NOMO-1 treated with dmso at 0.1 percent for 144 hours (cell line): ENCODE data around the gene DPYSL4.

Experiments used
- DNase-seq: peaks from one replicate; lab custom pipeline; 2025; ENCODE audit not compliant: unreplicated experiment; lab: John Stamatoyannopoulos, UW

DPYSL4 gene

DNA sequence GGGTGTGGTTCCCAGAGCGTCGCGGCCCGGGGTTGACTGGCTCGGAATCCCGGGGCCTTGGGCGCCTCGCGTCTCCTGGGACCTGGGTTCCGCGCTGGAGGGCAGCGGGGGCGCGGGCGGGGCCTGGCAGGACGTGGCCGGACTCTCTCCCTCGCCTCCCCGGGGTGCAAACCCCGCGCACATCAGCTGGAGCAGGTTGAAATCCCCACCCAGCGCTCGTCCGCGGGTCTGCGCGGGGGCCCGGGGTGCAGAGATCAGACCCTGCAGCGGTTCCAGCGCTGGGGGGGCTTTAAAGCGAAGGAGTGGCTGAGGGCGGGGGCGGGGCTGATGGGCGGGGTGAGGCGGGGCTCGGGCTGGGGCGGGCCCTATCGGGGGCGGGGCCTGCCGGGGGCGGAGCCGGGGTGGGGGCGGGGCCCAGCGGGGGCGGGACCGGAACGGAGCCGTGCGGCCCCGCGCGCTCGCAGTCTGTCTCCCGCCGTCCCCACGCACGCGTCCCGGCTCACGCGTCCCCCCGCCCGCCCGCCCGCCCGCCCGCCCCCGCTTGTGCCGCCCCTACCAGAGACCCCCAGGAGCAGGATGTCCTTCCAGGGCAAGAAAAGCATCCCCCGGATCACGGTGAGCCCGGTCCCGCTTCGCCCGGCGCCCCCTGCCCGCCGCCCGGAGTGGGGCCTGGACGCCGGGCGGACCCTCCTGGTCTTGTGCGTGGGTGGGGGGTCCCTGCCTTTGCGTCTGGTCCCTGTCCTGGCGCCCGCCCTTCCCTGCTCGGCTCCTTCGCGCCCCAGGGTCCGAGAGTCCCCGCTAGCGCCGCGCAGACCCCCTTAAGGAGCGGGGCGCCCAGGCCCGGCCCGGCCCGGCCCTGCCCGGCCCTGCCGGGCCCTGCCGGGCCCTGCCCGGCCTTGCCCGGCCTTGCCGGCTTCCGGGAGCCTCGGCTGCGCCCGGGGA is at the start of gene DPYSL4:
Gene DPYSL4 (plus strand): TSS at position 461 of the 942 bp plus-strand sequence. CDS start 116 bp downstream, at position 577.
- no peak for DNase-seq

- no peak for DNase-seq
Measured at GRCh38 chr10:132137111-132138072, 49.4 kb upstream of the DPYSL4 start.

- no peak for DNase-seq
Measured at GRCh38 chr10:132138133-132138532, 48.6 kb upstream of the DPYSL4 start.

DNA sequence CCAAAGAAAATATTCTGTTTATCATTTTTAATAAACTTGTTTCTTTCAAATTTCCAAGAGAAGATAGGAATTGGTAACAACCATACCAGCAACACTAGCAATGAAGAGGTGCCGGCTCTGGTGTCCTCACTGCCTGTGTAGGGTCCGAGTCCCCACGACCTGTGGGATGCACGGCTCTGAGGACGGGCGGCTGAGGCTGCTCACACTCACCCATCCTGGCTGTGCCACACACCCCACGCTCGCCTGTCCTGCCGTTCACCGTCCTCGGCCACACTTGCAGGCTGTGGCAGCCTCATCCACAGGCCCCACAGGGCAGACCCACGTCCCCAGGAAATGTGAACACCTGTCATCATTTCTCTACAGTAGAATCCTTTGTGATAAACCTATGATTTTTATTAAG is 48.2 kb upstream of the DPYSL4 start:
- no peak for DNase-seq

GRCh38 chr10:132139526-132139925 is 47.2 kb upstream of the DPYSL4 start:
- no peak for DNase-seq

- no peak for DNase-seq
Measured at GRCh38 chr10:132140167-132140925, 46.4 kb upstream of the DPYSL4 start.

DNA sequence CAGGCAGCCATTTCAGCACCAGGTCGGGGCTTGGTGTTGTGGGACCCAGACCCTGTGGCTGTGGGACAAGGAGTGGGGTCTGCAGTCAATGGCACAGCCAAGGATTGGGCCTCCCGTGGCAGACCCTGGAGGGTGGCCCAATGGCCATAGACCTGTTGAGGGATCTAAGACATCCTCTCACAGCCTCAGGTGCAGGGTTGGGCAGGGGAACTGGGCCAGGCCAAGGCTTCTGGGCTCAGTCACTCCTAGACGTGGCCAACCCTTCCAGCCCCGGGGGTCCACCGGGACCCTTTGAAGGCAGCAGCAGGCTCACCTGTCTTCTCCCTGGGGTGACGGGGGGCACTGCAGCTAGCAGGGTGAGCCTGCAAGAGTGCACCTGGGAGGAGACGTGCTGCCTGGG is 45.7 kb upstream of the DPYSL4 start:
- no peak for DNase-seq

GRCh38 chr10:132141526-132142395 is 45.0 kb upstream of the DPYSL4 start:
- no peak for DNase-seq

DNA sequence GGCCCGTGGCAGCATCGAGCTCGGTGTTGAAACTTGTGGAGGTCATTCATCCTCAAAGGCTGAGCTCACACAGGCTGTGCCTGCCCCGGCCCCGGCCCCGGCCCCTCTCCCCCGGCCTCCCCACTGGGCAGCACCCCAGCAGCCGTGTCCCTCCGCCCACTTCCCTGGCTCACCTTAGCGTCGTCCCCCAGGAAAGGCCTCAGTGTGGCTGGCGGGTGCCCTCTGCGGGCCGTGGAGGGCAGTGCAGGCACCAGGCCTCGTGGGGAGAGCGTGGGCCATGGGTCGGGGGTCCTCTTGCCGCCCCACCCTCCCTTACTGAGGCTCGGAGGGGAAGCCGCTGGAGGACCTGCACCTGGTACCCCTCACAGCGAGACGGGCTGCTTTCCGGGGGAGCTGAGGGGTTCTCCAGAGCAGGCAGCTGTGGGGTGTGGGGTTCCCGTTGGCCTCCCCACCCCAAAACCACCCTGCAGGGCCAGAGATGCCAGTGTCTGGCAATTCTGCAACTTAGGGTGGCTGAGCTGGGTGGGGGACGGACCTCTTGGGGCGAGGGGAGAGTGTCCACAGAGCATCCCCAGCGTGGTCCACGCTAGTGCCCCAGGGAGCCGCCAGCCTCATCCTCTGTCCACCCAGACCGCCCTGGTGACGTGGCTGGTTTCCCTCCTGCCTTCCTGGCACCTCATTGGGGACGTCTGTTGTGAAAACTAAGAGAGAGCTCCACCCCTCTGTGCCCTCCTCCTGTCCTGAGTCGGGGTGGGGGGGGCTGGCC is 44.2 kb upstream of the DPYSL4 start:
- DNase-seq = no peak

DNA sequence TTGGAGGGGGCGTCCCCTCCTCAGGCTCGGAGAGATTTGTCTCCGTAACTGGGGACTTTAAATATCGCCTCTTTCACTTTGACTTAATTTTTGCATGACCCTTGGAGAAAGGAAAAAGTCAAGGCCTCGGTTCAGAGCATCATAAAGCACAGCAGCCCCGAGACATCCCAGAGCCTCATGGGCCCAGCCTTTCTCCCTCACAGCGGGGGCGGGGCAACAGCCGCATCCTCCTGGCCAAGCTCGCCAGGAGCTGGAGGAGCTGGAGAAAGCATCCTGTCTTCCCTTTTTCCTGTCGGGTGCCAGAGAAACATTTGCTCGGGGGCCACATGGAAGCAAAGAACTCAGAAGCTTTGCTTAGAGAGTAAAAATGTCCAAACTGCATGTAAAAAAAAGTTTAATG is 43.6 kb upstream of the DPYSL4 start:
- DNase-seq = no peak

DNA sequence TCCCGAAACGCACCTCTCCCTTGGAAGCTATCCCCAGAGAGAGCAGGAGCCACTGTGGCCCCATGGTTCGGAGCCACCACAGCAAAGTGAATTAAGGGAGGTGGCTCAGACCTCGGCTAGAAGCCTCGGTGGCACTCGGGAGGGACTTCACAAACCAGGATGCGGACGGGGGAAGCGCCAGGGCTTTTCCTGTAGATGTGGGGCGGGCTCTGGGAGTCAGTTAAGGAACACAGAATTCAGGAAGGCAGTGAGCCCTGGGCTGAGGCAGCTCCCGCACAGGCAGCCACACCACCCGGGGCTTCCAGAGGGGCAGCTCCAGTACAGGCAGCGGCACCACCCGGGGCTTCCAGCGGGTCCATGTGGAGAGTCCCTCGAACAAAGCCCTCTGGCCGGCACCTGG is 42.7 kb upstream of the DPYSL4 start:
- DNase-seq = no peak

DNA sequence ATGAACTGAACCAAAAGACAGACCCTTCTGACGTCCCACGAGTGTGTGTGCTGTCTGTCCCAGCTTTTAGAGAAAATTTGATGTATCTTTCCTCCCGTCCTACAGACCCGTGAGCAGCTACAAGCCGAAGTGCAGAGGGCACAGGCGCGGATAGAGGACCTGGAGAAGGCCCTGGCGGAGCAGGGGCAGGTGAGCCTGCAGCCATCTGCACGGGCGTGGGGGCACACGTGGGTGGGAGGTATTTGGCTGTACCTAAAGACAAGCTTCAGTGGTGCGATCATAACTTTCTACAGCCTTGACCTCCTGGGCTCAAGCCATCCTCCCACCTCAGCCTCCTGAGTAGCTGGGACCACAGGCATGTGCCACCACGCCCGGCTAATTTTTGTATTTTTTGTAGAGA is 41.7 kb upstream of the DPYSL4 start:
- no peak for DNase-seq

GRCh38 chr10:132145521-132146185 is 41.1 kb upstream of the DPYSL4 start:
- no peak for DNase-seq

DNA sequence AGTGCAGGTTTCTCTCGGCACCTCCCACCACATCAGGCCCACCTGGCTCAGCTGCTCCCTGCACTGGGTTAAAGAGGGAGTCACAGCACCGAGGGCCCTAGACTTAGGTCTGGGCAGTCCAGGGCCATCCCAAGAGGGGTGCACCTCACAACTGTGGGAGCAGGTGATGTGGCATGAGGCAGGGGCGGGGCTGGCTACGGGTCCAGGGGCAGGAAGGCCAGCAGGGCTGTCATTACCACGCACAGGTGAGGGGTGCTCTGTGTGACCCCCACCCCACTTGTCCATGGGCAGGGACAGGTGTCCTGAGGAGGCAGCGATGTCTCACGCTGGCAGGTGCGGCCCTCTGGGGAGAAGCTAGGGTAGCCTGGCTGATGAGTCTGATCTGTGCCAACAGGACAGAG is 40.5 kb upstream of the DPYSL4 start:
- no peak for DNase-seq

DNA sequence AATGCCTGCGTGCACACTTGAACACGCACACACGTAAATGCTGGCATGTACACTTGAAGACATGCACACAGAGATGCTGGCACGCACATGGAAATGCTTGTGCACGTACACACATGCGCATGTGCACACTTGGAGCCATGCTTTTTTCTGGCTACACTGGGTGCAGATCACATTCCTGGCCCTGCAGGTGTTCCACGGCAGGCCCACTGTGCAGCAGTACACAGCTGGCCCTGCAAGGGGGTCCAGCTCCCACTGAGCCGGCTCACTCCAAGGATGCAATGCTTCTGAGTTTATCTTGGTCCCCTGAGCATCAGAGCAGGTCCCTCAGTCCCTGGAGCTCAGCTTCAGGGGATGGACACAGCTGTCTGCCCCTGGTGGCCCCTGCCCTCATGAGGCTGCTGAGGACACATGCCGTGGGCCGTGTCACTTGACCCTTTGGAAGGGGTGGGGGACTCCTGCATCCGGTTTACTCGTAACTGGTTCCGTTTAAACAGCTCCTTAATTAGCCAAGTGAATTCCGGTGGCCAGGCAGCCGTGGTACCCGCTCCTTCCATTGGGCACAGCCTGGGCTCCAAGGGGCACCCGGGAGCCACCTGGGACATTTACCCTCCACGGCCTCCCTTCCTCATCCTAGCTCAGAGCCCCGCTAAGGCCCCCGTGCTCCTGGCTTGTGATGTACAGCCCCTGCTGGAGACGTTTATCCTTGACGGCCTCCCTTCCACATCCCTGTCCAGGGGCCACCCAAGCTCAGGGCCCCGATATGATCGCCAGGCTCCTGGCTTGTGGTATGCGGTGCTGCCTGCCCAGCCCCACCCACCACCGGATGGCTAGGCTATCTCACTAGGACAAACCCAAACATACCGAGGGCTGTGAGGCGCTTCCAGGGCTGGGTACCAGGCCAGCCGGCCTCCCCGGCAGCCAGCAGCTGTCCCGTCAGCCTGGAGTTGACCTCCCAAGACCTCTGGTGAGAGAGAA is 39.5 kb upstream of the DPYSL4 start:
- no peak for DNase-seq

DNA sequence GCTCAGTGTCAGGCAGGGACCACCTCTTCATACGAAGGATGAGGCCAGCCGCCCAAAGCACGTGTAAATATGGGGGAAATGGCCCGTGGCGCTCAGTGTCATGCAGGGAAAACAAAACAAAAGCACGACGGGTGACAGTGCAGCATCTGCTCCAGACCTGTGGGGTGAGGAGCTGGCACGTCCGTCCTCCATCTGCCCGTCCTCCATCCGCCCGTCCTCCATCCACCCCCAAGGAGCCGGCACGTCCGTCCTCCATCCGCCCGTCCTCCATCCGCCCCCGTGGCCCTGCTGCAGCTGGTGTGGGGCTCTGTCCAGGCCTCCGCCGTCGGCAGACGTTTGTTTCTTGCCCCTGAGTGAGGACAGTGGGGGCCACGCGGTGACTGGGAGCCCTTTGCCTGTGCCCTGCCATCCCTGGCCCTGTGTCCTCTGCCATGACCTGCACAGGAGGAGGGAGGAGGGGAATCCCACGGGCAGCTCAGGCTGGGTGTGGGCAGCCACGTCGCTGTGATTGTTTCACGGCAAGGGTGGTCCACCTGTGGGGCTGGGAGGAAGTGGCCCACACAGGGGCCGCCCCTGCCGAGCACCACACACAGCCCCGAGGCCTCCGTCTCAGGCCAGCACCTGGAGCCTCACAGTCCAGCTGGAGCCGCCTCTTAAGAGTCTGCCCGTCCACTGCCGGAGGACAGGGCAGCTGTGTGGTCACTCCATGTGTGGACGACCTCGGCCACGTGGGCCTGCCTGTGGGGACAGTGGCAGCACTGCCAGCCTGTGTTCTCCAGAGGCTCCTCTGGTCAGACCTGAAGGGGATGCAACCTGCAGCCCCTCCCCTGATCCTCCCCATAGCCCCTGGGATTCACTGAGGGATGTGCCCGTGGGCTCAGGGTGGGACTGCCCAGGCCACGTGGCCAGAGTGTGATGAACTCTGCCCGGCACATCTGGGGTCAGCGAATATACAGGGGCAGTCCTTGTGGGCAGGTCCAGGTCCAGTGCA is 38.2 kb upstream of the DPYSL4 start:
- DNase-seq = no peak
